Testis (tissue), 3 donors: ENCODE measurements around the gene ADAM11. TPM values are rescaled to one million over a fixed set of nuclear protein-coding genes. Genes with fewer than 3 reads are reported as not detected.

Experiments used
- DNase-seq: peaks from one replicate; pipeline ENCODE4 v3.0.0-alpha.2; 2019
- H3K27ac ChIP-seq, 2 donors: fragments of 200-600 bp; sonication (generic); one replicate each; pipeline ENCODE4 v1.5.1; 2019
- H3K27me3 ChIP-seq: fragments of 200-600 bp; sonication (generic); one replicate; pipeline ENCODE4 v1.5.1; 2019
- H3K36me3 ChIP-seq: fragments of 200-600 bp; sonication (generic); one replicate; pipeline ENCODE4 v1.5.1; 2017; ENCODE audit warnings: low read depth; ENCODE audit errors: missing control alignments
- H3K4me1 ChIP-seq: fragments of 200-600 bp; sonication (generic); one replicate; pipeline ENCODE4 v1.5.1; 2019
- H3K4me3 ChIP-seq, 2 donors: fragments of 200-600 bp; sonication (generic); one replicate each; pipeline ENCODE4 v1.5.1; 2017 to 2019
- H3K9me3 ChIP-seq: fragments of 200-600 bp; sonication (generic); one replicate; pipeline ENCODE4 v1.5.1; 2017
- POLR2A ChIP-seq: fragments of 450-650 bp; IDR thresholded peaks from one replicate; pipeline ENCODE4 v1.6.1; 2017; ENCODE audit warnings: antibody characterized with exemption, mild to moderate bottlenecking, moderate library complexity
- WGBS, 2 donors: methylation state at CpG; one replicate each; pipeline ENCODE4 v1.1.5; 2018; 5-methylcytosine and 5-hydroxymethylcytosine counted together
- intact Hi-C: fragments of 100-400 bp; cut with DNase I; formaldehyde crosslinking; loops from one replicate; pipeline ENCODE4 v1.15.1; 2023; ENCODE audit warnings: low total_unique reads
- polyA plus RNA-seq: library from polyadenylated mRNA; stranded (reverse); fragments of 350-450 nt; fragmentation: Illumina TruSeq; extraction: RNeasy Lipid Tissue Mini Kit (QIAGEN cat#74804); gene quantifications from one replicate; pipeline ENCODE4 v1.2.3, GENCODE V29; 2014; ENCODE audit warnings: low read depth, low replicate concordance; ENCODE audit not compliant: insufficient read depth
- total RNA-seq, 2 donors: library from RNA; depleted of rRNA; stranded (reverse); fragments of >200 nt; gene quantifications; one replicate each; pipeline ENCODE4 v1.2.3, GENCODE V29; 2016
- TF ChIP-seq, protein P1 (sequence below), 3 experiments: fragments of 450-650 bp in 2 of 3; fragments of 200-600 bp in 1 of 3; sonication (generic) in 1 of 3; IDR thresholded peaks; one replicate each; pipeline ENCODE4 v1.5.1; 2016 to 2019; ENCODE audit warnings: antibody characterized with exemption in 3 of 3, mild to moderate bottlenecking in 2 of 3, moderate library complexity in 1 of 3

The ADAM11 gene
- total and polyA plus RNA-seq, 3 donors from 2014 or later, result 4.9 to 7.6 (median 7.6) TPM

DNA sequence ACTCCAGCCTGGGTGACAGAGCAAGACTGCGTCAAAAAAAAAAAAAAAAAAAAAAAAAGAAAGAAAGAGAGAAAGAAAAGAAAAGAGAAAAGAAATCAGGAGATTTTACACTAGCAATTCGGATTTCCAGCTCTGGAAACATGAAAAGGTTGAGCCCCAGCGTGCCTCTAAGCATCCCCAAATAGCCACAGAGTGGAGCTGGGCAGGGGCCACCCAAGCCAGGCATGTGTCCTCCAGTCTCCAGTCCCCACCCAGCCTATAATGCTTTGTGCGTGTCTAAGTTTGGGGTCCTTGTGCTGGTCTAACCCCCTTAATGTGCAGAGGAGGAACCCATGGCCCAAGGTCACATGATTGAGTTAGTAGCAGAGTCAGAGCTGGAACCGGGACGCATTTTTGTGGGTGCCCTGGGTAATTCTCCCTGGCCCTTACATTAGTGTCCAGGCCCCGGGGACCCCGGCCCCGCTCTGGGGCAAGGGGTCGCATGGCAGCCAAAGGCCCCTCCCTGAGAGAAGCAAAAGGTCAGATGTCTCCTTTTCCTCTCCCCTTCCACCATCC, 19.9 kb downstream of the ADAM11 start:
- H3K4me3 ChIP-seq, result no peak overlapping the region
- no peak overlapping the region for H3K27ac ChIP-seq
- H3K36me3 ChIP-seq, result no peaks in the 10 kb centered on the region
- H3K27me3 ChIP-seq, result no peaks in the 10 kb centered on the region
- WGBS, 2 donors, result 42 to 50% methylated on average over 10 of the region's 10 CpGs
- H3K4me1 ChIP-seq, result peaks cover 16% of the 10 kb centered on the region
- no peaks in the 10 kb centered on the region for H3K9me3 ChIP-seq
- TF ChIP-seq POLR2A, result no peak
- TF ChIP-seq, protein P1, sequence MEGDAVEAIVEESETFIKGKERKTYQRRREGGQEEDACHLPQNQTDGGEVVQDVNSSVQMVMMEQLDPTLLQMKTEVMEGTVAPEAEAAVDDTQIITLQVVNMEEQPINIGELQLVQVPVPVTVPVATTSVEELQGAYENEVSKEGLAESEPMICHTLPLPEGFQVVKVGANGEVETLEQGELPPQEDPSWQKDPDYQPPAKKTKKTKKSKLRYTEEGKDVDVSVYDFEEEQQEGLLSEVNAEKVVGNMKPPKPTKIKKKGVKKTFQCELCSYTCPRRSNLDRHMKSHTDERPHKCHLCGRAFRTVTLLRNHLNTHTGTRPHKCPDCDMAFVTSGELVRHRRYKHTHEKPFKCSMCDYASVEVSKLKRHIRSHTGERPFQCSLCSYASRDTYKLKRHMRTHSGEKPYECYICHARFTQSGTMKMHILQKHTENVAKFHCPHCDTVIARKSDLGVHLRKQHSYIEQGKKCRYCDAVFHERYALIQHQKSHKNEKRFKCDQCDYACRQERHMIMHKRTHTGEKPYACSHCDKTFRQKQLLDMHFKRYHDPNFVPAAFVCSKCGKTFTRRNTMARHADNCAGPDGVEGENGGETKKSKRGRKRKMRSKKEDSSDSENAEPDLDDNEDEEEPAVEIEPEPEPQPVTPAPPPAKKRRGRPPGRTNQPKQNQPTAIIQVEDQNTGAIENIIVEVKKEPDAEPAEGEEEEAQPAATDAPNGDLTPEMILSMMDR (IDR thresholded peaks at IDR 0.05), result no peak
- no peak for DNase-seq
- intact Hi-C loops, result loop anchor here (5.0 to 10.0 kb wide), 3 partner anchors 84 to 346 kb away; no protein-coding TSS in a partner anchor

DNA sequence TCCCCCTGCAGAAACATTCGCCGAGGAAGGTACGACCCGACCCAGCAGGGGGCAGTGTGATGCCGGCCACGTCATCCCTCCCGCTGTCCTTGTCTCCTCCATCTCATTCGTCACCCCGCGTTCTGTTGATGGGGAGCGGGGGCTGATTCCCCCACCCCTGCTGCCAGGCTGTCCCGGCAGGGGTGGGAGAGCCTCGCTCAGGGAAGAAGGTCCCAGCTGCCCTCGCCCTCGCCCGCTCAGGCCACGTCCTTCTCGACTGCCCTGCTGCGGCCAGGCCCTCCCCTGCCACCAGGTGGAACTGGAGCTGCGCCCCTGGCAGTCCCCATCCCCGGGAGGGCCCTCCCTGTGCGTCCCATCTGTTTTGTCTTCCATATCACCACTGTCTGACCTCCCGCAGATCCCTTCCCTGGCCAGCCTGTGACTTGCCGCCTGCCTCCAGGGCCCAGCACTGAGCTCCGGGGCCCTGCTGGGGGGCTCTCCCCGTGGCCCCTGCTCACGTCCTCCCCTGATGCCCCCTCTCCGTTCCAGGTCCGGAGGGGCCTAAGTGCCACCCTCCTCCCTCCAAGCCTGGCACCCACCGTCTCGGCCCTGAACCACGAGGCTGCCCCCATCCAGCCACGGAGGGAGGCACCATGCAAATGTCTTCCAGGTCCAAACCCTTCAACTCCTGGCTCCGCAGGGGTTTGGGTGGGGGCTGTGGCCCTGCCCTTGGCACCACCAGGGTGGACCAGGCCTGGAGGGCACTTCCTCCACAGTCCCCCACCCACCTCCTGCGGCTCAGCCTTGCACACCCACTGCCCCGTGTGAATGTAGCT, 20.6 kb downstream of the ADAM11 start:
- Histone ChIP-seq H3K9me3 (no peaks in the 10 kb centered on the region), H3K4me1 (peaks cover 16% of the 10 kb centered on the region), H3K36me3 (no peaks in the 10 kb centered on the region), H3K27me3 (no peaks in the 10 kb centered on the region), H3K27ac (no peak overlapping the region), H3K4me3 (no peak overlapping the region)
- WGBS, 2 donors, result 42 to 64% methylated on average over 13 to 36 of the region's 36 CpGs
- peak; percentile 83 for DNase-seq
- TF ChIP-seq, protein P1 (IDR thresholded peaks at IDR 0.05), result peak; percentile 75 to 81 (median 81)
- no peak for TF ChIP-seq POLR2A
- intact Hi-C loops, result loop anchor here (5.0 to 10.0 kb wide), 3 partner anchors 83 to 345 kb away; no protein-coding TSS in a partner anchor

DNA sequence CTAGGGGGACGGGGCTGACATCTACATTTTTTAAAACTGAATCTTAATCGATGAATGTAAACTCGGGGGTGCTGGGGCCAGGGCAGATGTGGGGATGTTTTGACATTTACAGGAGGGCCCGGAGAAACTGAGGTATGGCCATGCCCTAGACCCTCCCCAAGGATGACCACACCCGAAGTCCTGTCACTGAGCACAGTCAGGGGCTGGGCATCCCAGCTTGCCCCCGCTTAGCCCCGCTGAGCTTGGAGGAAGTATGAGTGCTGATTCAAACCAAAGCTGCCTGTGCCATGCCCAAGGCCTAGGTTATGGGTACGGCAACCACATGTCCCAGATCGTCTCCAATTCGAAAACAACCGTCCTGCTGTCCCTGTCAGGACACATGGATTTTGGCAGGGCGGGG, 21.4 kb downstream of the ADAM11 start:
- intact Hi-C loops, result no loop called here
- Histone ChIP-seq H3K36me3 (no peaks in the 10 kb centered on the region), H3K4me3 (no peak overlapping the region), H3K27ac (no peak overlapping the region), H3K4me1 (peaks cover 16% of the 10 kb centered on the region), H3K9me3 (no peaks in the 10 kb centered on the region), H3K27me3 (no peaks in the 10 kb centered on the region)
- 88 to 90% methylated on average over 12 of the region's 12 CpGs for WGBS, 2 donors
- TF ChIP-seq POLR2A, result no peak
- TF ChIP-seq, protein P1 (IDR thresholded peaks at IDR 0.05), result no peak
- DNase-seq, result no peak

DNA sequence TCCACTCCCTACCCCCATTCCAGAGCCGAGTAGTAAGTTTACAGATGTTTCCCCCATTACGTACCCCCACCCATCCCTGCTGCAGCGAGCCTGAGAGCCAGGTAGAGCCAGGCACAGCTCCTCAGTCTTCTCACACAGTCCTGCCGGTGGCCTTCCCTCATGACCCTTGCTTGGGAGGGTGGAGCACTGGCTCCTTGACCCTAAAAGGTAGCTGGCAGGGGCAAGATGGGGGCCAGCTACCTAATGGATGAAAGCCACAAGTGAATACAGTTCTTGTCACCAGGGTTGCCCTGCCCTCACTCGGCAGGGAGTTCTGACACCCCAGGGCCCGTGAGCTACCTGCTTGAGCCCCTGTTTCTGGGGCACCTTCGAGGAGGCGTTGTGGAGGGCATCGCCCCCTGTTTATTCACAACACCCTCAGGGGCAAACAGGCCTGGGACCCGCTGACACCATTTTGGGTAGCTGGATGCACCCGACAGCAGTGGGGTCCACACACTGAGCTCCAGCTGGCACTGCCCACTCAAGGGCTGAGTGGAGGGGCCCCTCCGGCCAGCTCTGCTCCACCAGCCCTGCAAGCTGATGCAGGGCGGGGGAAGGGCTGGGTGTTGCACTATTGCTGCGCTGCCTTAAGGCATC, 22.2 kb downstream of the ADAM11 start:
- H3K36me3 ChIP-seq, result no peaks in the 10 kb centered on the region
- TF ChIP-seq, protein P1 (IDR thresholded peaks at IDR 0.05), result no peak
- no peaks in the 10 kb centered on the region for H3K27me3 ChIP-seq
- H3K9me3 ChIP-seq, result no peaks in the 10 kb centered on the region
- no peak overlapping the region for H3K27ac ChIP-seq
- no peak for DNase-seq
- H3K4me1 ChIP-seq, result peaks cover 16% of the 10 kb centered on the region
- intact Hi-C loops, result no loop called here
- 86 to 92% methylated on average over 4 to 14 of the region's 14 CpGs for WGBS, 2 donors
- H3K4me3 ChIP-seq, result no peak overlapping the region
